ENCODE measurements around the gene SPPL2B.
A peak's percentile ranks its signal among the peaks of the same experiment; 100 is the strongest.

The SPPL2B gene

DNA sequence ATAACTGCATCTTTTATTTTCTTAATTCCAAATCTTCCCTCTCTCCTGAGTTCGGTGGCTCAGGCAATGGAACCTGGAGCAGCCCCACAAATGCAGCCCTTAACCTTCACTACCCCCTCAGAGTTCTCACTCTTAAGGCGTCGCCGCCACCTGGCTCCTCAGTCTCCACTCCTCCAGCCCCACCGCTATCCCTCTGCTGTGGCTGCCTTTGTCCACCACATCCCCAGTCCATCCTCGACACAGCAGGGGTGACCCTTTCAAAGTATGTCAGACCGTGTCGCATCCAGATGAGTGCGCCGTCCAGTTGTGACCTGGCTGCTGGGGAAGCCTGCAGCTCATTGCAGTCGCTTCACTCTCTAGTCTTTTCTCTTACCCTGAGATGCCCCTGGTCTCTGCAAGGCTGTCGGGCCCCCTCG lies 1.0 kb downstream of the SPPL2B start:
- Histone ChIP-seq H3K4me3 (ENCODE audit: low read depth, low read length) (peak overlapping the region; percentile 96), H3K36me3 (peaks cover 35% of the 10 kb centered on the region), H3K27me3 (no peaks in the 10 kb centered on the region), H3K9me3 (no peaks in the 10 kb centered on the region), H3K4me1 (peaks cover 33% of the 10 kb centered on the region)
- TF ChIP-seq, protein P1, sequence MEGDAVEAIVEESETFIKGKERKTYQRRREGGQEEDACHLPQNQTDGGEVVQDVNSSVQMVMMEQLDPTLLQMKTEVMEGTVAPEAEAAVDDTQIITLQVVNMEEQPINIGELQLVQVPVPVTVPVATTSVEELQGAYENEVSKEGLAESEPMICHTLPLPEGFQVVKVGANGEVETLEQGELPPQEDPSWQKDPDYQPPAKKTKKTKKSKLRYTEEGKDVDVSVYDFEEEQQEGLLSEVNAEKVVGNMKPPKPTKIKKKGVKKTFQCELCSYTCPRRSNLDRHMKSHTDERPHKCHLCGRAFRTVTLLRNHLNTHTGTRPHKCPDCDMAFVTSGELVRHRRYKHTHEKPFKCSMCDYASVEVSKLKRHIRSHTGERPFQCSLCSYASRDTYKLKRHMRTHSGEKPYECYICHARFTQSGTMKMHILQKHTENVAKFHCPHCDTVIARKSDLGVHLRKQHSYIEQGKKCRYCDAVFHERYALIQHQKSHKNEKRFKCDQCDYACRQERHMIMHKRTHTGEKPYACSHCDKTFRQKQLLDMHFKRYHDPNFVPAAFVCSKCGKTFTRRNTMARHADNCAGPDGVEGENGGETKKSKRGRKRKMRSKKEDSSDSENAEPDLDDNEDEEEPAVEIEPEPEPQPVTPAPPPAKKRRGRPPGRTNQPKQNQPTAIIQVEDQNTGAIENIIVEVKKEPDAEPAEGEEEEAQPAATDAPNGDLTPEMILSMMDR (IDR thresholded peaks at IDR 0.05; ENCODE audit: low read depth, low read length): no peak
- DNase-seq: no peak

- no peak overlapping the region for H3K4me3 ChIP-seq (ENCODE audit: low read depth, low read length)
These were observed 1.8 kb downstream of the SPPL2B start for GRCh38 chr19:2330255-2330631.

DNA sequence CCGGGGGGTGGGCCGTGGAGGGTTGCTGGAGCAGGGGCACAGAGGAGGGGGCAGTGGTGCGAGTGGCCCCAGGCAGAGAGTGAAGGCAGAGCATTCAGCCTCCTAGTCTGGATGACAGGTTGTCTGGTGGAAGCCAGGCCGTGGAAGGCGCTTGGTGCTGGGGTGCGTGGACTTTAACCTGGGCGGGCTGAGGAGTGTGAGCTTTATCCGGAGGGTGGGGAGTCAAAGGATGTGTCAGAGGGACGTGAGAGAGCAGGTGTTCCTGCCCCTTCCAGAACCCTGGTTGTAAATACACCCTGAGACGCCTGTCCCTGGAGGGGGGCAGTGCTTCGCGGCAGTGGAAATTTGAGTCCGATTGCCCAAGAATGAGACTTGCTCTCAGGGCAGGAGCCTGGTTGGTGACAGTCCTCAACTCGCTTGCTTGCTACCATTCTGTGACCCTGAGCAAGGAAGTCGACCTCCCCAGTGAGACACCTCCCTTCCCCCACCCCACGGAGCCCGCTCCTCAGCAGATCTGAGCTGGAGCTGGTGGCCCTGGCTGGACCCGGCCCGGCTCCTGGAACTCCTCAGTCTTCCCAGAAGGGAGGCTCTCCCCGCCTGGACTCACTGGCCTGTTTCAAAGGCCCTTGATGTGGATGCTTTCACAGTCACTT lies 2.3 kb downstream of the SPPL2B start:
- TF ChIP-seq, protein P1 (IDR thresholded peaks at IDR 0.05; ENCODE audit: low read depth, low read length): no peak
- Histone ChIP-seq H3K4me3 (ENCODE audit: low read depth, low read length) (no peak overlapping the region; the same call in 1 of the 2 replicates), H3K9me3 (no peaks in the 10 kb centered on the region), H3K36me3 (peaks cover 28% of the 10 kb centered on the region), H3K27me3 (no peaks in the 10 kb centered on the region), H3K4me1 (peaks cover 33% of the 10 kb centered on the region)
- DNase-seq: no peak

More at GRCh38 chr19:2330255-2330631, 1.8 kb downstream of the SPPL2B start:
- no peak for DNase-seq
- Histone ChIP-seq H3K36me3 (peaks cover 32% of the 10 kb centered on the region), H3K4me1 (peaks cover 33% of the 10 kb centered on the region), H3K9me3 (no peaks in the 10 kb centered on the region), H3K27me3 (no peaks in the 10 kb centered on the region)
- TF ChIP-seq, protein P1 (IDR thresholded peaks at IDR 0.05; ENCODE audit: low read depth, low read length): no peak

DNA sequence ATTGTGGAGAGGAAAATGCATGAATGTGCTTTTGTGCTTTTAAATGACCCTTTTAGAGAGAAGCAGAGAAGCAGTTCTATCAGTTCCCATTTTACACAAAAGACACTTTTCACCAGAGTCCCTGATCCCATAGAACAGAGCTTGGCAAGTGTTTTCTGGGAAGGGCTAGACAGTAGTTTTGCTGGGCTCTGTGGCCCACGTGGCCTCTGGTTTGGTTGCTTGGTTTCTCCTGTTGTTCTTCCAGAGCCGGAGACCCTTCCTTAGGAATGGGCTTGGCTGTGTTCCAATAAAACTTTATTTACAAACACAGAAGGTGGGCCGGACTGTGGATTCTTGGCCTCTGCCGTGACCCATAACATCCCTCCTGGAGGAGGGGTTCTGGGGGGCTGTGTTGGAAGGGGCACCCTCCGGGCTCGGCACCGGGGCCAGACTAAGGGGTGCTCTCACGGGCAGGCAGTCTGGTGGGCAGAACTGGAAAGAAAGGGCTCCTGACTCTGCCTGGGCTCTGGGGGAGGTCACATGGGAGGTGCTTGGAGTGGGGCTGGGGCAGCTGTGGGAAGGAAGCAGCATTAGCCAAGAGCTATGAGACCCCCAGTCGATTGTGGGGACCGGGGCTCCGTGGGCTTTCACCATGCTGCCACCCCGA lies 3.2 kb downstream of the SPPL2B start:
- H3K4me1 ChIP-seq: peaks cover 33% of the 10 kb centered on the region
- H3K36me3 ChIP-seq: peaks cover 19% of the 10 kb centered on the region
- H3K4me3 ChIP-seq (ENCODE audit: low read depth, low read length): peak overlapping the region; percentile 23
- no peak for DNase-seq
- no peaks in the 10 kb centered on the region for H3K27me3 ChIP-seq
- TF ChIP-seq, protein P1 (IDR thresholded peaks at IDR 0.05; ENCODE audit: low read depth, low read length): no peak
- H3K9me3 ChIP-seq: no peaks in the 10 kb centered on the region

DNA sequence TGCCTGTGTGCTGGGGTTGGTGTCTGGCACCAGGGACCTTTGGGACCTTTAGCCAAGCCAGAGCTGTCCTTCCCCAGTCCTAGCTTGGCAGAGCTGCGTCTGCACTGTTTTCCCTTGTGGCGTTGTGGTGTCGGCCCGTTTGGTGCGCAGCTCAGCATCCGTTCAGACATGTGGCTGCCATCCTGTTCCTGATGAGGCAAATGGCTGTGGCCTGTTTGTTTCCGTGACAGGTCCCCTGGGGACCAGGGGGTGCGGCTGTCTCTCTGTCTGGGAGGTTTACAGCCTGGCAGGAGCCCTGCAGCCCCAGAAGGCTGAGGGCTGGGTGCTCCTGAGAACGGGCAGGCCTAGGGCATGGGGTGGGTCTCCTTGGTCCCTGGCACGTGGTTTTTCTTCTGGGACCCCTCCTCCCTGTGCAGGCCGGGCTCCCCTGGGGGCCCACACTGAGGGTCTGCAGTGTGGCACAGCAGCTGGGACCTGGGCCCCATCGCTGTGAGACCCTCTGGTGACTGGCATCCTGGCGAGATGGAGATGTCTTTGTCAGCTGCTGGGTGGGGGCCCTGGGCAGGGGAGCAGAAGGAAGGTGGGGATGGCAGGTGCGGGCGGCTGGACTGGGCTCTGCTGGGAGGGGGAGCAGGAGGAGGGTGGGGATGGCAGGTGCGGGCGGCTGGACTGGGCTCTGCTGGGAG lies 4.0 kb downstream of the SPPL2B start:
- peak; percentile 92 for DNase-seq
- Histone ChIP-seq H3K27me3 (no peaks in the 10 kb centered on the region), H3K9me3 (no peaks in the 10 kb centered on the region), H3K36me3 (peaks cover 12% of the 10 kb centered on the region), H3K4me1 (peaks cover 35% of the 10 kb centered on the region), H3K4me3 (ENCODE audit: low read depth, low read length) (peak overlapping the region; percentile 23)
- TF ChIP-seq, protein P1 (IDR thresholded peaks at IDR 0.05; ENCODE audit: low read depth, low read length): no peak
